Measurements from ENCODE around the gene ATF7.

DNA sequence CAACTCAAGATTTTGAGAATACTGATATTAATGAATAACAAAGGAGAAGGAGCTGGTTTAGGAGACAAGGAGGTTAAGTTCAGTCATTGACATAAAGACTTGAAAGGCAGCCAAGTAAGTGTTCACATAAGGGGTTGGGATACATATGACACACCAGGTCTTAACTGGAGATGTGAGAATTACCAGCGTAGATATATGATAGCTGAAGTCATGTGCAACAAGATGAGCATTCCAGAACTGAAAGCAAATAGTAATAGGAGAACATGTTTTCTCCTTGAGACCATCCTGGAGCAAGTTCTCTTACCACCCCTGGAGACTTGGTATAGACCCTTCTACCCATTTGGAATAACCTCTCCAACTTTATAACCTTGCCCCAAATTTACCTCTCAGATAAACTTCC, 75.6 kb downstream of the ATF7 start:
- TF ChIP-seq POLR2A (IDR thresholded peaks at IDR 0.05; ENCODE audit: low read length) (no peak), GATA1 (IDR thresholded peaks at IDR 0.05; ENCODE audit: low read depth, low read length) (no peak)

Data from erythroblast (primary cell).